ENCODE data around the gene PVALEF.
A peak's percentile ranks its signal among the peaks of the same experiment; 100 is the strongest.

The PVALEF gene

DNA sequence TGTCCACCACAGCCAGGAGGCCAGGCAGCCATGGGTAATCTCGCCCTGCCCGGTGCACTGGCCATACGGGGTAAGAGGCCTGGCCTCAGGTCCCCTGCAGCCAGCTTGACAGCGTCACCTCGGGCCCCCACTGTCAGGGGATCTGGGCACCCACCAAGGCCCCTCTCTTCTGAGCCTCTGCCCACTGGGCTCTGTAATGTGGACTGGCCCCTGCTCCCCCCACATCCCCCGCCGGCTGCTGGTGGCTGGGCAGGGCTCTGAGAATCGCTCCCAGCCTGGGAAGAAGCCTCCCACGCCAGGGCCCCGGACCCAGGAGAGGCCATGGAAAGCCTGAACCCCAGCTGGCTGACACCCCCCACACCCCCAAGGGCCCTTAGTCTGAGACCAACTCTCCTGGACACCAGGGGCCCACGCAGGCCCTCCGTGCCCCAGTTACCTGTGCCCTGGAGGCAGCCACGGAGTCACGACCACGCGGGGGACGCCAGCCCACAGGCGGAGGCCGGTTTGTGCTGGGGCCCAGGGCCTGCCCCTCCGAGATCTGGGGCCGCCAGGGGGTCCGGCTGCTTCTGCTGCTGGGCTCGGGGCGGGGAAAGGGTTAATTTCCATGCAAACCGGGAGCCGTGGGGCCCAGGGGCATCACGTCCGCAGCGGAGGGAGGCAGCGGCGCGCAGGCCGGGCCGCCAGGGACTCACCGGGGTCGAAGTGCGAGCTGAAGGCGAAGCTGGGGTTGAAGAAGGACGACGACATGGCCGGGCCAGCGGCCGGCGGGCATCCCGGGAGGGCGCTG lies at the start of gene PVALEF:
PVALEF (plus strand) TSS at position 262 of the 787 bp plus-strand sequence. CDS start 15,720 bp downstream, outside the sequence.
- DNase-seq, result no peak

- DNase-seq, result no peak
These were observed 49.4 kb upstream of the PVALEF start for GRCh38 chr17:81115749-81116464.

GRCh38 chr17:81116704-81117103 lies 48.6 kb upstream of the PVALEF start:
- DNase-seq, result no peak

DNA sequence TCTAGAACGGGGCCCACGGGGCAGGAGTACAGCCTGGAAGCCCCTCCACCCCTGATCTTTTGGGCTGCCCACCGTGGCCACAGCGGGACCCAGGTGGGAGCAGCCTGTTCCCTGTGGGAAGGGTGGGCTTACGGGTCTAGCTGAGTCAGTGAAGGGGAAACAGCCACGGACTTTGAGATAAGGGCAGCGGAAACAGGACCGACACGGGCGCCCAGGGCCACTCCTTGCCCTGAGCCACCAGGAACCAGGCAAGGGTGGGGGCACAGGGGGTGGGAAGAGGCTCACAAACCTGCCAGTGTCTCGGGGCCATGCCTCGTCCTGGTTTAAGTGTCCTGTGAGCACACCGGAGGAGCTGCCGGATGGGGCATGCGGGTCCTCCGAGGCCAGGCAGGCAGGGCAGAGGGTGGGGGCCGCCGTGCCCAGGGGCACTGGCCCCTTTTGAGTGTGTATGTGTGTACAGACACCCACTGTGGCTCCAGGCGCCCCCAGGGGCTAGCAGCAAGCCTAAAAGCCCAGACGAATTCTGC lies 47.6 kb upstream of the PVALEF start:
- no peak for DNase-seq

DNA sequence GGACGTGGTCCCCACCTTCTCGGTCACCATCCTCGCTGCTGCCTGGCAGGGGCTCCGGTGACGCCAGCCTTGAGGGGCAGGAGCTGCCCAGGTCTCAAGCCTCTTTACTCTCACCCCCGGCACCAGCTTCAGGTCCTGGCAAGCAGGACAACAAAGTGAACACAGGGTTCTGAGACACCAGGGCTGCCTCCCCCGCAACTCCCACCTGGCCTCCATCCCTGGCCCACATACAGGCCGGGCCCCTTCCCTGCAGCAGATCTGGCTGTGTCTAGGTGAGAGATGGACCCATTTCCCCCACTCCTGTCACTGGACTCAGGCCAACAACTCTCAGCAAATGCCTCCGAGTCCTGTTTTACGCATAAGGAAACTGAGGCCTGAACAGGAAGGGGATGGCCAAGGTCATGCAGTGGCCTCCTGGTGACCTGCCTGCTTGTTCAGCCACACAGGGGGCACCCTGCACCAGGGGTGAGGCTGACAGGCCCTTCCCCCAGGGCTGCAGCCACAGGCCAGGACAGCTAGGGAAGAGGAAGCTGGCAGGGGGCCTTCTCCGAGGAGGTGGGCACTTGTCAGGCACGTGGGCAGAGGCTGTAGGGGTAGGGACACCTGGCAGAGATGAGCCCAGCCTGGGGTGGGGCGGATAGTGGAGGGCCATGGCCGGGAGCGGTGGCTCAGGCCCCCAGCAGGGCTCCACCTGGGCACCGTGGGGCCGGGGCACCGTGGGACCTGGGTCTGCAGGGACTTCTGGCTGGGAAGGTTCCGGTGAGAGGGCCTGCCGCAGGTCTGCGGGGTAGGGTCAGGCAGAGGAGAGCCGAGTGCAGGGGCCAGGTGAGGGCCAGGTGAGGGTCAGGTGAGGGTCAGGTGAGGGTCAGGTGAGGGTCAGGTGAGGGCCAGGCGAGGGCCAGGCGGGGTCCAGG lies 46.7 kb upstream of the PVALEF start:
- DNase-seq, result no peak

GRCh38 chr17:81119223-81120148 lies 45.8 kb upstream of the PVALEF start:
- peak; percentile 83 to 86 for DNase-seq

DNA sequence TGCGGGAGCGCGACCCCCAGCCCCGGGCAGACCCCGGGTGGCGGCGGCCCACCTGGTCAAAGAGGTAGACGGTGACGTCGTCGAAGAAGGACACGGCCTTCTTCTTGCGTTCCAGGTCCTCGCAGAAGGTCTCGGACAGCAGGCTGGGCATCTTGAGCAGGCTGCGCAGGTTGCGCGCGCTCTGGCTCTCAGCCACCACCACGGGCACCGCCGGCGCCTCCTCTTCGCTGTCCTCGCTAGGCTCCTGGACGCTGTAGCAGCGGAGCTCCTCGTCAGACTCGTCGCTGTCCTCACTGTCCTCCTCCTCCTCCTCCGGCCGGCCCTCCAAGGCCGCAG lies 45.2 kb upstream of the PVALEF start:
- no peak for DNase-seq

- DNase-seq, result no peak
These were observed 44.3 kb upstream of the PVALEF start for GRCh38 chr17:81120695-81121621.

DNA sequence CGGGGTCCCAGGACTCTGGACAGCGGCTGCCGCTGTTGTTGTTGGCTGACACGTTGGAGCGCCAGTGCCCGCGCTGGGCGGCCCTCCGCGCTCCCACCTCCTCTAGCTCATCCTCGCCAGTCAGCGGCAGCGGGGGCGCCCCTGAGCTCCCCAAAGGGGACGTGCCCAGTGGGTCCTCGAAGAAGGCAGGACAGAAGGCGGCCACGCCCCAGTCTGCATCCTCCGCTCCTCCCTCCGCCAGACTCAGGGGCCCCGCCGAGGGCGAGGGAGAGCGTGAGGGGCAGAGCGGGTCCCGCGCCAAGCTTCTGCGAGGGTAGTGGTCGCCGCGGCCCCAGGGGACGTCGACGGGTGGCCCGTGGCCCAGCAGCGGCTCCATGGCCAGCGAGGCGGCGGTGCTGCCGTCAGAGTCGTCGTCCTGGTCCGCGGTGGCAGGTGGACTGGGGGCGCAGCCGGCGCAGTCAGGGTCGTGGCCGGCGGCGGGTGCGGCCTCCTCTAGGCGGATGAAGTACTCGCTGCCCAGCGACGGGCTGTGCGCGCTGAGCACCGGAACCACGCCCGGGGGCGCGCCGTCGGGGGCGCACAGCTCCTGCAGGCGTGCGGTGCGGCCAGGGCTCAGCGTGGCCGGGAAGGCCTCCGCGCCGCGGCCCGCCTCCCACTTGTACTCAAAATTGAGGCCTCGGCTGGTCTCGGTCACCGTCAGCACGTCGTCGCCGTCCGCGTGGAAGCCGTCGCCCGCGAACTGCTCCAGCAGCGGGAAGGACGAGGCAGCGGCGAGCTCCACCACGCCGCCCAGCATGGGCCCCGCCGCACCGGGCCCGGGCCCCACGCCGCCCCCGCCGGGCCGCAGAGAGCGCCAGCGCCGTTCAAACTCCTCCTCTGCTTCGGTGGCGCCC lies 43.2 kb upstream of the PVALEF start:
- DNase-seq, result no peak

DNA sequence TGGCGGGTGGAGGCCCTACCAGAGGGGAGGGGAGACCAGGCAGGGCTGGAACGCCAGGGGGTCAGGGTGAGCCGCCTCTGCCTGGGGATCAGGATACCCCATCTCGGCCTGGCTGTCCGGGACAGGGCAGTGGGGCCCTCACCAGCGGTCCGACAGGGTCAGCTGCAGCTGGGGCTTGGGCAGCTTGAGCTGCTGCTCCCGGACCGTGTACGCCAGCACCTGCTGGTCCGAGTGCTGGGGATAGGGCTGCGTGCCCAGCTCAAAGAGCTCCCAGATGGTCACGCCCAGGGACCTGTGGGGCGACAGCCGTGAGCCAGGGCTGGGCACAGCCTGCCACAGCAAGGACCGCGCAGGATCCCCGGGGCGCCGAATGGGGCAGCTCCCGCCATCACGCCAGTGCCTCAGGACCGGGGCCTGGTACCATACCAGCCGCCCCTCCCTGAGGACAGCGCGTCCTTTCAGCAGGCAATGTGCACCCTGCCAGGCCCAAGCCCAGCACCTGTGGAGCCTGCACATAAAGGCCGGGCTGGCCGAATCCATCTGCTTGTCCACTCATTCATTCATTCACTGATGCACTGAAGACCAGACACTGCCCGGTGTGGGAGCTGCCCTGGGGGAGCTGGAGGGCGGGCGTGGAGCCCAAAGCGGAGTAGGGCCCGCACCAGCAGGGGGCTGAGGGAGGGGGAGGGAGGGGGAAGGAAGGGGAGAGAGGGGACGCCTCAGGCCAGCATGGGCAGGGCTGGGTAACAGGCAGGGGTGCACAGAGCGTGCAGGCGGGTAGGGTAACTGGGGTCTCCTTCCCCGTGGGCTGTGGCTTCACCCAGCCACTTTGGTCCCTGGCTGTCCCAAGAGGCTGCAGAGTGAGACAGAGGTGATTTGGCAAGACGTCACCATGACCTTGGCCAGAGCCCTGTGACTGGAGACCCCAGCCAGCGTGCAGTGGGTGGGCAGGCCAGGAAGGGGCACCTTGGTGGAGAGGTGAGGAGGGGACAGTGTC lies 42.0 kb upstream of the PVALEF start:
- no peak for DNase-seq

DNA sequence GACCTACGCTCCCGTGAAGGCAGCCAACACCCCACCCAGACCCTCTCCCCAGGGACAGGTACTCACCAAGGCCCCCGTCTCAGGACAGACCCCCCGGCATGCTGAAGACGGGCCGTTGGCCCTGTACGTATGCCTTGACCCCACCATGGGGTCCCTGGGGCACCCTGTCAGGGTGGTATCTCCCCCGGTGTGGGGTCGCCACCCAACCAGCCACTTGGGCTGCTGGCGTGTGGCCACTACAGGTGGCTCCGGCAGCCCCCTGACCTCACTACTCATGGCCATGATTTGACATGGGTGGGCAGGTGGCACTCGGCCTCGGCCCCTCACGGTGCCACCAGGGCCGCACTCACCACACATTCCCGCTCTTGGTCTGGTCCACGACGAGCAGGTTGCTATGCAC lies 40.9 kb upstream of the PVALEF start:
- DNase-seq, result no peak

- DNase-seq, result no peak
These were observed 39.7 kb upstream of the PVALEF start for GRCh38 chr17:81125573-81126081.

DNA sequence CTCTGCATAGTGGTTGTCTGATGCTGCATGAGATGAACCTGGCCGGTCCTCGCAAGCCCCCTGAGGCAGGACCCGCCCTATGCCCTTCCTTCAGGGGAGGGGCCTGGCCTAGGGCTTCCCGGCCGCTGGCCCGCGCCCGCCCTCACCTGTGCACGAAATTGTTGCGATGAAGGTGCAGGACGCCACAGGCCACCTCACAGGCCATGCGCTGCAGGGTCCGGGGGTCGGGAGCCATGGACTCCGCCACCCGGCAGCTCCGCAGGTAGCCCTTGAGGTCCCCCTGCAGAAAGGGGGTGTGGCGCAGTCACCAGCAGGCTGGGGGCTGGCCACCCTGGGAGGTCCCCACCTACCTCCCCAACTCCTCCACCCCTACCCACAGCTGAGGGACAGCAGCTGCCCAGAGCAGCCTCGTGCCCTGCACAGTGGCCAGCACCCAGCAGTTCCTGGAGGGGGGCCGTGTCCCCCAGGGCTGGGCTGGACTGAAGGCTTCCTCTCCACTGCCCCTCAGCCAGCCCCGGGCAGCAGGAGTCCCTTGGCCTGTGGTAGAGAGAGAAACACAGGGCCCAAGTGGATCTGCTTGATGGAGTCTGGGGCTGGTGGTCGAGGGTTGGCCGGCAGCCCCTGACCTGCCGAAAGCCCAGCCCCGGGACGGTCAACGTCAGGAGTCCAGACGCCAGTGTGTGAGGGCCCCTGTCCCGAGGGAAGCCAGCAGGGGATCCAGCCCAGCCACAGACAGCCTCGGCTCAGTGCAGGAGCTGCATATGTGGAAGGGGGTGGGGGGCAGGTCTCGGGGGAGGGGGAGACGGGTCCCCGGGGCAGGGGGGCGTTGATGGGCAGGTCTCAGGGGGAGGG lies 38.8 kb upstream of the PVALEF start:
- no peak for DNase-seq

DNA sequence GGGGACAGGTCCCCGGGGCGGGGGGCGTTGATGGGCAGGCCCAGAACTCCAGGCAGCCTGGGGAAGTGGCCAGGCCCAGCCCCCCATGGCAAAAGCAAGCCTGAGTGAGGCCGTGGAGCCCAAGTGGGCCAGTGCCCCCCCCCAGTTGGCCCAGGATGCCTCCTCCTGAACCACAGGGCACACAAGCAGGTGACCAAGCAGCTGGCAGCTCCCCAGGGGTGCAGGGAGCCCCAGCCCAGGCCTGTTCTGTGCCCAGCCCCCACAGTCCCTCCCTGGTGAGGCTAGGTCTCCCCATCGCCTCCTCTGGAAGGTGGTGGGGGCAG lies 38.2 kb upstream of the PVALEF start:
- no peak for DNase-seq

- DNase-seq, result no peak
These were observed 37.7 kb upstream of the PVALEF start for GRCh38 chr17:81127526-81128177.

DNA sequence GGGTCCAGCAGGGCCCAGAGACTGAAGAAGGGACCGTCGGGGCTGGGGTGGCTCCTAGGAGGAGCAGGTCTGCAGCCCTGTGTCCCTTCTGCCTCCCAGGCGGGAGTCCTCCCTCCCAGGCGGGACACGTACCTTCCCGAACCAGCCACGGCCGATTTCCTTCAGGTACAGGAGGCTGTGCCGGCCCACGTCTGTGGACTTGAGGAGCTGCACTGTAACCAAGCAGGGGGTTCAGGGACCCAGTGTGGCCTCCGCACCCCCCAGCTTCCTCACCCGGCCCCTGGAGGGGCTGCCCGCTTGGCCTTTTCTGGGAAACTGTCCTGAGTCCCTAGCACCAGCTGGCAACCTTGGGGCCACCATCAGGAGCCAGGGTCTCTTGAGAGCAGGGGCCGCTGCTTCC lies 37.0 kb upstream of the PVALEF start:
- no peak for DNase-seq

- no peak for DNase-seq
These were observed 36.5 kb upstream of the PVALEF start for GRCh38 chr17:81128774-81129173.

Data from activated CD4-positive, alpha-beta T cell treated with anti-CD3 and anti-CD28 coated beads for 4 hours (primary cell).